IMR-90 (cell line): ENCODE results near the gene MON2. TPM values are rescaled to one million over a fixed set of nuclear protein-coding genes. Genes with fewer than 3 reads are reported as not detected.

Experiments
- ATAC-seq: fragments of 200-7000 bp; cut with Tn5 transposase; 2 replicates; pipeline ENCODE4 v1.9.1; 2020; ENCODE audit warnings: low read depth, mild to moderate bottlenecking, moderate library complexity
- BruUV-seq: library from RNA; stranded (reverse); fragments of 400-500 nt; replicated peaks from 2 replicates; lab custom pipeline; 2021; lab: Mats Ljungman, UMichigan
- CTCF ChIA-PET: fragments of 300-600 bp; formaldehyde crosslinking; extraction: SDS; loops from one replicate; lab custom pipeline; 2021; ENCODE audit warnings: antibody characterized with exemption; lab: Yijun Ruan, JAX
- POLR2A ChIA-PET: fragments of 300-600 bp; sonication (Branson Sonifier 250); formaldehyde crosslinking; loops from one replicate; lab custom pipeline; 2022; ENCODE audit warnings: antibody characterized with exemption; ENCODE audit not compliant: unreplicated experiment; lab: Charles Lee
- DNase-seq: peaks from one replicate; pipeline ENCODE4 v3.0.0; 2013
- H2AFZ ChIP-seq: replicated peaks from 2 replicates; pipeline ENCODE3; 2013; ENCODE audit warnings: low read length, mild to moderate bottlenecking; ENCODE audit not compliant: poor library complexity
- H2AK5ac ChIP-seq: 2 replicates; pipeline ENCODE4 v1.6.1; 2013; ENCODE audit warnings: low read depth, low read length, inconsistent platforms
- H2AK9ac ChIP-seq: replicated peaks from 2 replicates; pipeline ENCODE3; 2013; ENCODE audit warnings: mild to moderate bottlenecking, low read depth, low read length, moderate library complexity; ENCODE audit not compliant: poor library complexity
- H2BK120ac ChIP-seq: 2 replicates; pipeline ENCODE4 v1.6.1; 2013; ENCODE audit warnings: low read depth, low read length, inconsistent platforms
- H2BK15ac ChIP-seq: 3 replicates; pipeline ENCODE4 v1.6.1; 2013; ENCODE audit warnings: low read depth, low read length, inconsistent platforms
- H2BK20ac ChIP-seq: 2 replicates; pipeline ENCODE4 v1.6.1; 2013; ENCODE audit warnings: low read depth, mild to moderate bottlenecking, inconsistent platforms, low read length, moderate library complexity
- H2BK5ac ChIP-seq: 2 replicates; pipeline ENCODE4 v1.6.1; 2013; ENCODE audit warnings: mild to moderate bottlenecking, low read depth, low read length, inconsistent platforms; ENCODE audit not compliant: poor library complexity, severe bottlenecking
- H3K14ac ChIP-seq: replicated peaks from 2 replicates; pipeline ENCODE4 v1.6.1; 2013; ENCODE audit warnings: low read depth, low read length, inconsistent platforms
- H3K18ac ChIP-seq: 2 replicates; pipeline ENCODE4 v1.6.1; 2013; ENCODE audit warnings: low read depth, low read length, control low read depth
- H3K23ac ChIP-seq: 2 replicates; pipeline ENCODE4 v1.6.1; 2013; ENCODE audit warnings: low read depth, low read length, inconsistent platforms
- H3K27ac ChIP-seq: 2 replicates; pipeline ENCODE4 v1.5.1; 2013; ENCODE audit warnings: mild to moderate bottlenecking, control low read depth, low read length; ENCODE audit not compliant: insufficient read depth
- H3K27me3 ChIP-seq: 2 replicates; pipeline ENCODE4 v1.6.1; 2013; ENCODE audit warnings: low read length; ENCODE audit not compliant: control insufficient read depth, insufficient read depth
- H3K36me3 ChIP-seq: 2 replicates; pipeline ENCODE4 v1.6.1; 2013; ENCODE audit warnings: low read length, mixed read lengths; ENCODE audit not compliant: control insufficient read depth, insufficient read depth
- H3K4ac ChIP-seq: 2 replicates; pipeline ENCODE4 v1.6.1; 2013; ENCODE audit warnings: low read depth, low read length, inconsistent platforms
- H3K4me1 ChIP-seq: 2 replicates; pipeline ENCODE4 v1.6.1; 2013; ENCODE audit warnings: low read length, mixed read lengths; ENCODE audit not compliant: control insufficient read depth, insufficient read depth
- H3K4me2 ChIP-seq: 2 replicates; pipeline ENCODE4 v1.6.1; 2013; ENCODE audit warnings: low read depth, mild to moderate bottlenecking, control low read depth, low read length, moderate library complexity
- H3K4me3 ChIP-seq: 2 replicates; pipeline ENCODE4 v1.5.1; 2013; ENCODE audit warnings: low read depth, mild to moderate bottlenecking, control low read depth, low read length, moderate library complexity; ENCODE audit not compliant: insufficient read depth
- H3K56ac ChIP-seq: 2 replicates; pipeline ENCODE4 v1.6.1; 2013; ENCODE audit warnings: low read length, inconsistent platforms; ENCODE audit not compliant: insufficient read depth; ENCODE audit errors: extremely low read depth
- H3K79me1 ChIP-seq, 2 experiments: 2 replicates each; pipeline ENCODE4 v1.6.1; 2013; ENCODE audit warnings: low read length in 2 of 2, inconsistent platforms in 1 of 2, low read depth in 1 of 2
- H3K9ac ChIP-seq: 2 replicates; pipeline ENCODE4 v1.6.1; 2013; ENCODE audit warnings: low read depth, low read length, control low read depth
- H3K9me1 ChIP-seq: 2 replicates; pipeline ENCODE4 v1.6.1; 2013; ENCODE audit warnings: low read length, inconsistent platforms; ENCODE audit not compliant: insufficient read depth
- H3K9me3 ChIP-seq: 2 replicates; pipeline ENCODE4 v1.6.1; 2013; ENCODE audit warnings: low read length; ENCODE audit not compliant: control insufficient read depth, insufficient read depth
- H4K20me1 ChIP-seq: 2 replicates; pipeline ENCODE4 v1.6.1; 2013; ENCODE audit warnings: low read length, inconsistent platforms; ENCODE audit not compliant: insufficient read depth
- H4K5ac ChIP-seq: 2 replicates; pipeline ENCODE4 v1.6.1; 2013; ENCODE audit warnings: mild to moderate bottlenecking, low read depth, low read length, control low read depth
- H4K8ac ChIP-seq, 2 experiments: 2 replicates each; pipeline ENCODE4 v1.6.1; 2013; ENCODE audit warnings: low read depth in 2 of 2, low read length in 2 of 2, control low read depth in 1 of 2, inconsistent platforms in 1 of 2
- H4K91ac ChIP-seq: 2 replicates; pipeline ENCODE4 v1.6.1; 2013; ENCODE audit warnings: low read depth, low read length, inconsistent platforms; ENCODE audit not compliant: insufficient read depth
- CHD1 ChIP-seq: IDR thresholded peaks from 2 replicates; pipeline ENCODE4 v1.6.1; 2012; ENCODE audit warnings: low read depth, low read length, improper control_type of control experiment
- CTCF ChIP-seq: conservative IDR thresholded peaks from 2 replicates; pipeline ENCODE4 v1.5.1; 2012; ENCODE audit warnings: mild to moderate bottlenecking, low read depth, low read length, improper control_type of control experiment
- ELK1 ChIP-seq: fragments of 150-350 bp; IDR thresholded peaks from 2 replicates; pipeline ENCODE4 v1.6.1; 2016; ENCODE audit warnings: low read depth, mild to moderate bottlenecking, low read length, moderate library complexity, borderline replicate concordance
- FOS ChIP-seq: fragments of 150-350 bp; IDR thresholded peaks from 2 replicates; pipeline ENCODE4 v1.6.1; 2016; ENCODE audit warnings: low read depth, low read length
- MAFK ChIP-seq: IDR thresholded peaks from 2 replicates; pipeline ENCODE4 v1.6.1; 2012; ENCODE audit warnings: low read depth, low read length, improper control_type of control experiment
- NFE2L2 ChIP-seq: fragments of 150-350 bp; IDR thresholded peaks from 2 replicates; pipeline ENCODE4 v1.6.1; 2016; ENCODE audit warnings: low read depth, mild to moderate bottlenecking, low read length
- RFX5 ChIP-seq: IDR thresholded peaks from 2 replicates; pipeline ENCODE4 v1.8.0; 2012; ENCODE audit warnings: low read depth, mild to moderate bottlenecking, low read length, moderate library complexity
- WGBS, 2 experiments: methylation state at CpG; one replicate each; pipeline versions ENCODE4 v1.1.5 to v1.1.7; 2013; ENCODE audit warnings: missing lambda C conversion rate in 2 of 2; ENCODE audit not compliant: insufficient read length in 1 of 2; ENCODE audit errors: extremely low coverage in 2 of 2; 5-methylcytosine and 5-hydroxymethylcytosine counted together
- dilution Hi-C: fragments of 300-500 bp; cut with HindIII; formaldehyde crosslinking; loops from one replicate; pipeline ENCODE4 v1.14.3; 2018; ENCODE audit warnings: low sequenced_read_pairs; ENCODE audit not compliant: unreplicated experiment
- in situ Hi-C: fragments of 300-500 bp; cut with MboI; formaldehyde crosslinking; loops from 3 replicates; pipeline ENCODE4 v1.14.3; 2019; ENCODE audit warnings: low sequenced_read_pairs, inconsistent platforms, mixed read lengths
- intact Hi-C: fragments of 100-400 bp; cut with micrococcal nuclease; formaldehyde crosslinking; loops from 2 replicates; pipeline ENCODE4 v1.10.0; 2022
- polyA plus RNA-seq, 3 experiments: library from polyadenylated mRNA; depleted of rRNA; stranded (reverse); fragments of >200 nt; gene quantifications; 2 replicates each; pipeline ENCODE4 v1.2.3, GENCODE V29; 2012; ENCODE audit warnings: low replicate concordance in 1 of 3
- total RNA-seq: library from RNA; depleted of rRNA; stranded (reverse); fragments of >200 nt; gene quantifications from 2 replicates; pipeline ENCODE4 v1.2.3, GENCODE V29; 2012

Gene MON2
- total and polyA plus RNA-seq, 2 of the 4 experiments (the other 2 are of a cell fraction) = 13.2 to 39.3 TPM

- H3K4me3 ChIP-seq = no peak overlapping the region
- H2AFZ ChIP-seq = no peak overlapping the region
- ATAC-seq (no peak), DNase-seq (no peak)
- no peak overlapping the region for H3K27ac ChIP-seq
- no TSS peak for BruUV-seq
- H3K36me3 ChIP-seq = no peaks in the 10 kb centered on the region
- no peak overlapping the region for H3K18ac ChIP-seq
- no peak overlapping the region for H3K4ac ChIP-seq
- no peak overlapping the region for H3K56ac ChIP-seq
- dilution Hi-C loops = no loop called here
- WGBS, 2 experiments = no CpG with 5 or more reads among the region's 8 CpGs
- in situ Hi-C loops = no loop called here
- H4K5ac ChIP-seq = no peak overlapping the region
- H4K8ac ChIP-seq = no peak overlapping the region
- peaks cover 5% of the 10 kb centered on the region; the same call in 1 of the 2 replicates for H3K27me3 ChIP-seq
- H3K23ac ChIP-seq = no peak overlapping the region
- H2AK9ac ChIP-seq = no peak overlapping the region
- TF ChIP-seq FOS (no peak), ELK1 (no peak), CTCF (no peak), RFX5 (no peak), CHD1 (no peak), NFE2L2 (no peak), MAFK (no peak)
- no peaks in the 10 kb centered on the region for H4K20me1 ChIP-seq
- no peak overlapping the region for H2BK5ac ChIP-seq
- no peak overlapping the region for H3K9ac ChIP-seq
- H3K9me3 ChIP-seq = no peaks in the 10 kb centered on the region
- POLR2A ChIA-PET = no interaction called here
- no peak overlapping the region for H2AK5ac ChIP-seq
- H2BK20ac ChIP-seq = no peak overlapping the region
- H3K4me2 ChIP-seq = no peak overlapping the region
- H3K9me1 ChIP-seq = no peaks in the 10 kb centered on the region
- H4K91ac ChIP-seq = no peak overlapping the region
- intact Hi-C loops = no loop called here
- H2BK15ac ChIP-seq = no peak overlapping the region
- CTCF ChIA-PET = no interaction called here
- H3K14ac ChIP-seq = no peak overlapping the region
- H3K4me1 ChIP-seq = no peaks in the 10 kb centered on the region
- no peaks in the 10 kb centered on the region for H3K79me1 ChIP-seq
- H2BK120ac ChIP-seq = no peak overlapping the region
These were observed 179.9 kb downstream of the MON2 start for GRCh38 chr12:62646566-62646965.
